NCI-H2171 treated with DMSO at 0.1 percent for 48 hours (cell line): ENCODE measurements around the gene MORN4.
"Not testable (repeated sequence)": the region's sequence is repeated elsewhere in the genome, so short reads cannot be mapped to it uniquely, and the experiment has no call there.

ENCODE experiments used
- DNase-seq: peaks from one replicate; lab custom pipeline; 2025; lab: John Stamatoyannopoulos, UW

Gene MORN4

DNA sequence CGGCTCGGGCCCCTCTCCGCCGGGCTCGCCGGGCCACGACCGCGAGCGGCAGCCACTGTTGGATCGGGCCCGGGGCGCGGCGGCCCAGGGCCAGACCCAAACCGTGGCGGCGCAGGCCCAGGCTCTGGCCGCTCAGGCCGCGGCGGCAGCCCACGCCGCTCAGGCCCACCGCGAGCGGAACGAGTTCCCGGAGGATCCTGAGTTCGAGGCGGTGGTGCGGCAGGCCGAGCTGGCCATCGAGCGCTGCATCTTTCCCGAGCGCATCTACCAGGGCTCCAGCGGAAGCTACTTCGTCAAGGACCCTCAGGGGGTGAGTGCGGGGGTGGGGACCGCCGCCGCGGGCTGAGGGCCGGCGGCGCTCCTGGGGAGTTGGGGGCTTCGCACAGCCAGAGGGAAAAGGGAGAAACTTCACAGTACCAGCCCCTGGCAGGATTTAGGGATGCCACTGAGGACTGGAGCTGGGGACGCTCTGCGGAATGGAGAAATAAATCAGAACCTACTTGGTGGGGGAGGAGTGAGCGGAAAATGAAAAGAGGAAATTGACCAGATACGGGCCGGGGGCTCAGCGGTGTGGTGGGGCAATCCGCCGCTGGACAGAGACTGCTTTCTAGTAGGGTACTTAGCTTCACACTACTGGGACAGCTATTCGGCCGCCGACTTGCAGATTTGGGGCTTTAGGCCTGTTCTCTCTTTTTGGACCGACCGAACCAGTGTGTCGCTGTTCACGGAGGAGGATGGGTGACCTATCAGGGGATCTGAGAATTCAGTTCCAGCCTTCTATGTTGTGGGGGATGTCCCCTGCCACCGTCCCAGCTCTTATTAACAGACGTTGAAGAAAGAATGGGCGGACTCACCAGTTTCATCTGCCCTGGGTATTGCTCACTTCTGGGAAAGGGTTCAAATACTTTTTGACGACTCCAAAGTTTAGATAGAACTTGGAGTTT, 7.8 kb upstream of the MORN4 start:
- no peak for DNase-seq

- DNase-seq, result peak; percentile 95
Measured at GRCh38 chr10:97640174-97640867, 7.0 kb upstream of the MORN4 start, which contains the start of gene PI4K2A. TSS of gene PI4K2A (plus strand) at chr10:97640671. CDS start at chr10:97640743, 72 bp downstream.

DNA sequence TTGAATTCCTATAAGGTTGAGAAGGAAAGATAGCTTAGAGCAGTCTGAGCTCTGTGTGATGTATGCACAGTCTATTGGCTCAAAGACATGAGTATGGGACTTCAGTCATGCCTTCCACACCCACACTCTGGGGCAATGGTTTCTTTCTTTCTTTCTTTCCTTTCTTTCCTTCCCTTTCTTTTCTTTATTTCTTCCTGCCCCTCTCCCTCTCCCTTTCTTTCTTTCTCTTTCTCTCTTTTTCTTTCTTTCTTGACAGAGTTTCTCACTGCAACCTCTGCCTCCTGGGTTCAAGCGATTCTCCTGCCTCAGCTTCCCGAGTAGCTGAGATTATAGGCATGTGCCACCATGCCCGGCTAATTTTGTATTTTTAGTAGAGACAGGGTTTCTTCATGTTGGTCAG, 5.8 kb upstream of the MORN4 start:
- DNase-seq, result not testable (repeated sequence)

DNA sequence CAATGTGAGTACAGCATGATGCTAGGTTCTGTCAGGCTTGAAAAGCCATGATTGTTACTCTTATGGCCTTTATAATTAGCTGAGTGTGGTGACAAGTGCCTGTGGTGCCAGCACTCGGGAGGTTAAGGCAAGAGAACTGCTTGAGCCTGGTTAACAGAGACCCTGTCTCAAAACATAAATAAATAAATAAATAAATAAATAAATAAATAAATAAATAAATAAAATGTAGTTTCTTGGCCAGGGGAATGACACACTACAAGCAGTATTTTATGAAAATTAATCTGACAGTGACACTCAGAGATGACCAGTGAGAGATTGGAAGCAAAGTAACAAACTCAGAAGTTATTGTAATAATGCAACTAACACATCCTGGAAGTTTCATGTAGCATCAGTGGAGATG, 2.3 kb upstream of the MORN4 start:
- DNase-seq, result no peak

GRCh38 chr10:97633921-97634320, 621 bp upstream of the MORN4 start:
- peak; percentile 1 for DNase-seq

GRCh38 chr10:97631098-97631497, 2.2 kb downstream of the MORN4 start:
- no peak for DNase-seq

GRCh38 chr10:97629289-97629688, 4.0 kb downstream of the MORN4 start:
- no peak for DNase-seq

- DNase-seq, result no peak
Measured at GRCh38 chr10:97628228-97628627, 5.1 kb downstream of the MORN4 start.

GRCh38 chr10:97627731-97628130, 5.6 kb downstream of the MORN4 start:
- DNase-seq, result no peak

GRCh38 chr10:97623277-97623676, 10.0 kb downstream of the MORN4 start:
- DNase-seq, result no peak

DNA sequence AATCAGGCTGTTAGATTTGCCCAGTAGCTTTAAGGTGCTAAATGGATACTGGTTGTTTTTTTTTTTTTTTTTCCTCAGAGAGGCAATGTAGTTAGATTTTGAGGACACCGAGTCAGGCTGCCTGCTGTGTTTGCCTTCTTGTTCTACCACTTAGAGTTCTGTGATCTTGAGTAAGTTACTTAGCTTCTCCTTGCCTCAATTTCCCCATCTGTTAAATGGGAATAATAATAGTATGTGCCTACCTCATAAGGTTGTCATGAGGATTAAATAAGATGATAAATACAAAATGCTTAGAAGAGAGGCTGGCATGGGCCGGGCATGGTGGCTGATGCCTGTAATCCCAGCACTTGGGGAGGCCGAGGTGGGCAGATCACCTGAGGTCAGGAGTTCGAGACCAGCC, 14.6 kb downstream of the MORN4 start:
- no peak for DNase-seq

DNA sequence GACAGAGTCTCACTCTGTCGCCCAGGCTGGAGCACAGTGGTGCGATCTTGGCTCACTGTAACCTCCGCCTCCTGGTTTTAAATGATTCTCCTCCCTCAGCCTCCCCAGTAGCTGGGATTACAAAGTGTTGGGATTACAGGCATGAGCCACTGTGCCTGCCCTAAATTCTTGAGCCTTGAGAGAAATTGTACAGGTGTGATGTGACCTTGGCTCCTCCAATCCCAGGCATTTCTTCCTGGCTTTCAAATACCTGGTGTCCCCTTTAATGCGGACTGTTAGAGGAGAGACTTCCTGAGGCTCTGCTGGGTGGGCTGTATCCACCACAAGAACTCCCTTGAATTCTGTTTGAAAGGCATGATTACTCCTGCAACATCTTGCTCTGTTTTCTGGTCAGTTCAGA, 15.0 kb downstream of the MORN4 start:
- DNase-seq, result no peak

- DNase-seq, result peak; percentile 27
Measured at GRCh38 chr10:97612386-97612785, 20.9 kb downstream of the MORN4 start.

DNA sequence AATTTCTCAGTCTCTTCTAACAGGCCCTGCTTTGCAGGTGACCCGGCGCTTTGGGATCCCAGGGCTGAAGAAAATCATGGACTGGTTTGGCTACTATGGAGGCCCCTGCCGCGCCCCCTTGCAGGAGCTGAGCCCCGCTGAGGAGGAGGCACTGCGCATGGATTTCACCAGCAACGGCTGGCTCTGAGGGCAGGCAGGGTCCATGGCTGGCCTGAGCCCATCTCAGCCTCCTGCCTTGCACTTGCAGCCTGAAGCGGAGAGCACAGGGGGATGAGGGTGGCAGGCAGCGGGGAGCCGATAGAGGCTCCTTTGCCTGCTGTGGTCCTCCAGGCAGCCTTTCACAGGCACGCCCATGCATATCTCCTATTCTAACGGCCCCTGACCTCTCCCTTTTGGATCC, 21.8 kb downstream of the MORN4 start:
- DNase-seq, result no peak

DNA sequence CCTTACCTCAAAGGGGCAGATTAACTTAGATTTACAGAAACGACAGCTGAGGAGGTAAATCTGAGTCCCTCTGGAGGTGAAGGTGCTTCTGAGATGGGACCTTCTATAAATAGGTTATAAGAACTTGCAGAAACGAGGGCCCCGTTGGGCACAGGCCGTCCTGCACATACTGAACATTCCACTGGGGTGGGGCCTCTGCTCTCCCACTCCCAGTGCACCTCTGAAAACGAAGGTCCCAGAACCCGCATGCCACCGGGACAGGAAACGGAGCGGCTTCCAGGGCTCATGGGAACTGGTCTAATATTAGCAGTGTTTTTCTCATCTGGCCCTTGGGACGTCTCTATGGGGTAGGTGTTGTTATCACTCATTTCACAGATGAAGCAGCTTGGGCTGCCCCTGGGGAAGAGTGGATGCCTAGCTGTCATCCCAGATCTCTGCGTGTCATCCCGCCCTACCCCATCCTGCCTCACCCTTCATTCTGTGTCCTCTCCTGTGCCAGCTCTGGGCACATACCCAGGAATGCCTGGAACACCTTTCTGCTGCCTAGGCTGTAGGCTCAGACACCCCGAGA, 24.2 kb downstream of the MORN4 start:
- DNase-seq, result no peak

- DNase-seq, result no peak
Measured at GRCh38 chr10:97607095-97607636, 26.1 kb downstream of the MORN4 start.

DNA sequence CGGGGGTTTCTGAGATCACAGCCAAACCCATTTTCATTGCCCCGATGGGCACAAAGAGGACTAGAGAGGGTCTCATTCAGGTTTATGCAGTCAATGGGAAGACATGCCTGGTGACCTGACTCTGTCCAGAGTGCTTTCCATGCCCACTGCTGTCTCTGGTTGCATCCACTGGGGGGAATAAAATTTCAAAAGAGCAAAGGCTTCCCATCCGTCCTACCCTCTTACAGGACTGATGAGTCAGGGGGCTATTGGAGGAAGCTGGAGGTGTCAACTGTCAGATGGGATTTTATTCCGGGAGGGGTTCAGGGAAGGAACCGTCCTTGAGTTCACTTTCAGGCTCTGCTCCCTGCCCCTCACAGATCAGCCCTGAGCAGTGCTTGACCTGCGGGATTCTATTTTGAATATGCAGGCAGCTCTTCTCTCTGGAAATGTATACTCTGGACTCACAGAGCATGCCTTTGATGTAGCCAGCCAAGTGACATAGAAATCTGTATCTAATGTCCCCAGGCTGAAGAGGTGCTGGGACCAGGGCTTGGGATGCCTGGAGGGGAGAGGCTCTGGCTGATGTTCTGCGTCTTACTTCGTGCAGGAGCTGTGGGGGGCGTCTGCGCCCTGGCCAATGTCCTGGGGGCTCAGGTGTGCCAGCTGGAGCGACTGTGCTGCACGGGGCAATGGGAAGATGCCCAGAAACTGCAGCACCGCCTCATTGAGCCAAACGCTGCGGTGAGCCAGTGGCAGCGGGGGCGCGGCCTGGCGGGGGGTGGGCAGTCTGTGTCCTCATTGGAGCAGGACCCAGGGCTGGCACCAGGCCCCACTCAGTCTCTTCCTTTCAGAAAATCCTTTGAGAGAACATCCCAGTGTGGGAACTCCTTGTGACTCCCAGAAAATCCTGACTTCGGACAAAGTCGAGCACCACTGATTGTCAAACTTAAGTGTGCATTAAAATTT, 31.8 kb downstream of the MORN4 start:
- no peak for DNase-seq

DNA sequence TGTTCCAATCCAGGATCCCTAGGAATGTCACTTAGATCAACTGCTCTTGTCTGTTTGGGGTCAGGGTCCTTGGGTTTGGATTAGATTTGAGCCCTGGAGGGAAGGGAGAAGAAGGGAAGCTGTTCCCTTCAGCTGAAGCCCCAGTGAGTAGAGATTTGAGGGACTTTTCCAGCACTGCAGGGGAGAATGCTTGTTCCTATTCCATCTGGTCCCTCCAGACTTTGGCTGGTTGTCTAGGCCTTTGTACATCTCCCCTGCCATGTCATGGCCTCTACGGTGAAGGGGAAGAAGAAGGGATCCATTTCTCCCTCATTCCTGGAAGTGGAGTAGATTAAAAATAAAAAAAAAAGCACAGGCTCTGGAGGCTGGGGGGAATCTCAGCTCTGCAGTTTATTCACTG, 32.7 kb downstream of the MORN4 start:
- no peak for DNase-seq

DNA sequence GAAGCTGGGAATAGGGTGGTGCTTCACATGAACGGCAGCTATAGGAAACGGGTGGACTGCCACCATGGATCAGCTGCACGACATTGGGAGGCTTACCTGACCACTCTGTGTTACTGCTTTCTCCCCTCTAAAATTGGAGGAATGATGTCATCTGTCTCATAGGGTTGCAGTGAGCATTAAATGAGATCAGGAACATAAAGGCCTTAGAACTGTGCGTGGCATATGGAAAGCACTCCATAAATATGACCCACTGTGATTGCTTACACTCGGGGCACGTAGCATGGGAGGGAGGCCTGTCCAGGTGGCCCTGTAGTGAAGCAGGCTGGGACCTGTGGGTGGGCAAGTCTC, 34.1 kb downstream of the MORN4 start:
- DNase-seq, result no peak

DNA sequence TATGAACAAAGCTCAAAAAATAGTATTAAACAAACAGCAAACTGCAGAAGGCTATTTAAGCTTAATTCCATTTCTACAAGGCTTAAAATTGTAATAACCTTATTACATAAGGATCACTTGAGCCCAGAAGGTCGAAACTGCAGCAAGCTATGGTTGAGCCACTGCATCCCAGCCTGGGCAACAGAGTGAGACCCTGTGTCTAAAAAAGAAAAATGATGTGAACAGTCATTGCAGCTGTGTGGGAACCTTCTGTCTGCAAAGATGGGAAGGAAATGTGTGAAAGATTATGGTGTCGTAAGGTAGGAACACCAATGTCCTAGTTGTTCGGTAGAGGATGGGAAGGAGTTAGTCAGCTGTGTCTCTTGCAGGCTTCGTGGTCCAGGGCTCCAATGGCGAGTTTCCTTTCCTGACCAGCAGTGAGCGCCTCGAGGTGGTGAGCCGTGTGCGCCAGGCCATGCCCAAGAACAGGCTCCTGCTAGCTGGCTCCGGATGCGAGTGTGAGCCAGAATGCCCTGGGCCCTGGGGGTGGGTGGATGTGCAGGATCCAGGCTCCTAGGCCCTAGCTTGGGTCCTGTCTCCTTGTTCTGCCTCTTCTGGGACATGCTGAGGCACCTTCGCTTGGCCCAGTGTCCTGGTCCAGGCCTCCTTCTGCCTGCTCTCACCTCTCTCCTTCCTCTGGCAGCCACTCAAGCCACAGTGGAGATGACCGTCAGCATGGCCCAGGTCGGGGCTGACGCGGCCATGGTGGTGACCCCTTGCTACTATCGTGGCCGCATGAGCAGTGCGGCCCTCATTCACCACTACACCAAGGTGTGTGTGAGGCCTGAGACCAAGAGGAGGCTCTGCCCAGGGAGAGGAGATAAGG, 34.7 kb downstream of the MORN4 start:
- no peak for DNase-seq

DNA sequence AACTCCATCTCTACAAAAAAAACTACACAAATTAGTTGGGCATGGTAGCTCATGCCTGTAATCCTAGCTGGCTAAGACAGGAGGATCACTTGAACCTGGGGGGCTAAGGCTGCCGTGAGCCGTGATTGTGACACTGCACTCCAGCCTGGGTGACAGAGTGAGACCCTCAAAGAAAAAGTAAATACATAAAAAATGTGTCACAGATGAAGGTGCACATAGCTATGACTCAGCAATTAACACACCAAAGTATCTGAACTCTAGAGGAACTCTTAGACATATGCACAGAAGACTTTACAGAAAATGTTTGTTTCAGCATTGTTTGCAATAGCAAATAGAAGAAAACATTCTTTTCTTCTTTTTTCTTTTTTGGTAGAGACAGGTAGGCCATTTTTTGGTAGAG, 35.5 kb downstream of the MORN4 start:
- DNase-seq, result no peak
